Keratinocyte (primary cell): Measurements from ENCODE around the gene ARL15.

Experiments
- EZH2 ChIP-seq: IDR thresholded peaks from one replicate; pipeline ENCODE4 v1.6.1; 2012; ENCODE audit warnings: inconsistent platforms, mild to moderate bottlenecking, low read length, moderate library complexity
- TF ChIP-seq, protein P1 (sequence below), 3 experiments: IDR thresholded peaks in 1 of 3; conservative IDR thresholded peaks in 1 of 3; optimal IDR thresholded peaks in 1 of 3; 2 replicates in 2 of 3; 3 replicates in 1 of 3; pipeline versions ENCODE3 to v1.5.1; 2011; ENCODE audit warnings: low read length in 3 of 3, mild to moderate bottlenecking in 3 of 3, moderate library complexity in 2 of 3, control low read depth in 1 of 3, inconsistent platforms in 1 of 3; ENCODE audit not compliant: insufficient read depth in 2 of 3; ENCODE audit errors: extremely low read depth in 1 of 3

DNA sequence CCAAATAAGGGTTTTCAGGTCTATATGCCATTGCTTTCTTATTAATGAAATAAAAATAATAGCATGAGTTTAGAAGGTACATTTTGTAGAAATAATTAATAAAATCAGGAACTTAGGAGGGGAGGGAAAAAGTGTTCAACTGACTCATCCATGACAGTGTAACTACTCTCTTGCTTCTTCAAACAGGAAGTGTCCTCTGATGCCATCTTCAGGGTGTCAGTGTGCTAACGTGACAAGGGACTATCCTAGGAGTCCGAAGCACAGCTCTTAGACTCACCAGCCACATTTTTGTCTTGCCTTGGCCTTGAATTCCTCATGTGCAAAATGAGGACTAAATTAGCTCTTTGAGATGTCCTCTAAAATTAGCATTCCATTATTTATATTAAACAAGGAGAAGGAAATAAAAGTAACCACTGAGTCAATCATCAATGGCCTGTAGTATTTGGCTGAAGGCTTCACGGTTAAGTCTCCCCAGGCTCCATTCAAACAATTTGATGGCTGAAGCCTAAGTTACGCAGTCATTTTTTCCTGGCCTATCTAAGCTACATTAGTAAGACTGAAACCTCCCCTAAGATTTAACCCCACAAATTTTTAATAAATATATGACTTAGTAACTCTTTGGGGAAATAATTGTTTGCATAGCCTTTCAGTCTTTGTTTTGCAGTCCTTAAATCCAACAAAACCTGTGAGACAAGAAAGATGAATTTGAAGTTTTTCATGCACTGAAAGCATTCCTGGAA is 151.1 kb downstream of the ARL15 start:
- TF ChIP-seq, protein P1, sequence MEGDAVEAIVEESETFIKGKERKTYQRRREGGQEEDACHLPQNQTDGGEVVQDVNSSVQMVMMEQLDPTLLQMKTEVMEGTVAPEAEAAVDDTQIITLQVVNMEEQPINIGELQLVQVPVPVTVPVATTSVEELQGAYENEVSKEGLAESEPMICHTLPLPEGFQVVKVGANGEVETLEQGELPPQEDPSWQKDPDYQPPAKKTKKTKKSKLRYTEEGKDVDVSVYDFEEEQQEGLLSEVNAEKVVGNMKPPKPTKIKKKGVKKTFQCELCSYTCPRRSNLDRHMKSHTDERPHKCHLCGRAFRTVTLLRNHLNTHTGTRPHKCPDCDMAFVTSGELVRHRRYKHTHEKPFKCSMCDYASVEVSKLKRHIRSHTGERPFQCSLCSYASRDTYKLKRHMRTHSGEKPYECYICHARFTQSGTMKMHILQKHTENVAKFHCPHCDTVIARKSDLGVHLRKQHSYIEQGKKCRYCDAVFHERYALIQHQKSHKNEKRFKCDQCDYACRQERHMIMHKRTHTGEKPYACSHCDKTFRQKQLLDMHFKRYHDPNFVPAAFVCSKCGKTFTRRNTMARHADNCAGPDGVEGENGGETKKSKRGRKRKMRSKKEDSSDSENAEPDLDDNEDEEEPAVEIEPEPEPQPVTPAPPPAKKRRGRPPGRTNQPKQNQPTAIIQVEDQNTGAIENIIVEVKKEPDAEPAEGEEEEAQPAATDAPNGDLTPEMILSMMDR (optimal IDR thresholded peaks at IDR 0.05 in 1 of 3, IDR thresholded peaks at IDR 0.05 in 1 of 3, conservative IDR thresholded peaks at IDR 0.05 in 1 of 3; ENCODE audit: extremely low read depth in 1 of 3, insufficient read depth in 2 of 3, low read length in 3 of 3), result peak in 2 of 3 experiments; percentile 16 to 65
- TF ChIP-seq EZH2, result no peak
